HepG2 (cell line): ENCODE measurements around the gene PTPRD.

Experiments
- IKZF1 ChIP-seq: fragments of 450-650 bp; IDR thresholded peaks from 2 replicates; pipeline ENCODE4 v1.7.1; 2016
- POLR2A ChIP-seq, 2 experiments: IDR thresholded peaks; 2 replicates each; pipeline ENCODE4 v1.6.1; 2011; ENCODE audit warnings: low read depth in 2 of 2, low read length in 2 of 2, mild to moderate bottlenecking in 1 of 2, moderate library complexity in 1 of 2; ENCODE audit not compliant: insufficient read depth in 1 of 2
- RAD21 ChIP-seq: fragments of 450-650 bp; formaldehyde crosslinking; IDR thresholded peaks from 2 replicates; pipeline ENCODE4 v1.5.0; 2020; ENCODE audit warnings: mild to moderate bottlenecking
- RBM39 ChIP-seq: fragments of 200-400 bp; formaldehyde crosslinking; IDR thresholded peaks from one replicate; pipeline ENCODE4 v1.6.1; 2018; ENCODE audit warnings: antibody characterized with exemption, mild to moderate bottlenecking, low read depth, low read length; ENCODE audit not compliant: poor library complexity, severe bottlenecking
- SMAD3 ChIP-seq: sonication (generic); formaldehyde crosslinking; IDR thresholded peaks from 2 replicates; pipeline ENCODE4 v1.4.0; 2020; ENCODE audit warnings: missing genetic modification reagents
- ZFP1 ChIP-seq: IDR thresholded peaks from 2 replicates; pipeline ENCODE4 v1.6.1; 2016
- ZFP36 ChIP-seq: fragments of 150-350 bp; IDR thresholded peaks from 2 replicates; pipeline ENCODE4 v1.6.1; 2018; ENCODE audit warnings: borderline replicate concordance, low read length, low read depth; ENCODE audit not compliant: partially characterized antibody
- ZFP41 ChIP-seq: sonication (generic); formaldehyde crosslinking; IDR thresholded peaks from 2 replicates; pipeline ENCODE4 v1.4.0; 2020; ENCODE audit warnings: mild to moderate bottlenecking, missing genetic modification reagents, borderline replicate concordance
- ZNF749 ChIP-seq: sonication (generic); formaldehyde crosslinking; IDR thresholded peaks from 2 replicates; pipeline ENCODE4 v1.8.0; 2022; ENCODE audit warnings: mild to moderate bottlenecking, missing genetic modification reagents, moderate library complexity, borderline replicate concordance
- TF ChIP-seq, protein P1 (sequence below): sonication (generic); formaldehyde crosslinking; IDR thresholded peaks from 2 replicates; pipeline ENCODE4 v1.5.0; 2020; ENCODE audit warnings: mild to moderate bottlenecking, missing genetic modification reagents, moderate library complexity
- TF ChIP-seq, protein P2 (sequence below): sonication (generic); formaldehyde crosslinking; IDR thresholded peaks from 2 replicates; pipeline ENCODE4 v1.5.1; 2020; ENCODE audit warnings: missing genetic modification reagents, mild to moderate bottlenecking, borderline replicate concordance

- TF ChIP-seq ZNF749 (CRISPR knock-in tag) (no peak), RAD21 (CRISPR knock-in tag) (no peak), SMAD3 (CRISPR knock-in tag) (no peak), POLR2A (IDR thresholded peaks at IDR 0.05; ENCODE audit: insufficient read depth in 1 of 2, low read depth in 2 of 2, low read length in 2 of 2) (no peak), ZFP1 (CRISPR knock-in tag) (no peak), RBM39 (no peak), IKZF1 (no peak), ZFP41 (CRISPR knock-in tag) (no peak), ZFP36 (no peak)
- TF ChIP-seq, protein P1, sequence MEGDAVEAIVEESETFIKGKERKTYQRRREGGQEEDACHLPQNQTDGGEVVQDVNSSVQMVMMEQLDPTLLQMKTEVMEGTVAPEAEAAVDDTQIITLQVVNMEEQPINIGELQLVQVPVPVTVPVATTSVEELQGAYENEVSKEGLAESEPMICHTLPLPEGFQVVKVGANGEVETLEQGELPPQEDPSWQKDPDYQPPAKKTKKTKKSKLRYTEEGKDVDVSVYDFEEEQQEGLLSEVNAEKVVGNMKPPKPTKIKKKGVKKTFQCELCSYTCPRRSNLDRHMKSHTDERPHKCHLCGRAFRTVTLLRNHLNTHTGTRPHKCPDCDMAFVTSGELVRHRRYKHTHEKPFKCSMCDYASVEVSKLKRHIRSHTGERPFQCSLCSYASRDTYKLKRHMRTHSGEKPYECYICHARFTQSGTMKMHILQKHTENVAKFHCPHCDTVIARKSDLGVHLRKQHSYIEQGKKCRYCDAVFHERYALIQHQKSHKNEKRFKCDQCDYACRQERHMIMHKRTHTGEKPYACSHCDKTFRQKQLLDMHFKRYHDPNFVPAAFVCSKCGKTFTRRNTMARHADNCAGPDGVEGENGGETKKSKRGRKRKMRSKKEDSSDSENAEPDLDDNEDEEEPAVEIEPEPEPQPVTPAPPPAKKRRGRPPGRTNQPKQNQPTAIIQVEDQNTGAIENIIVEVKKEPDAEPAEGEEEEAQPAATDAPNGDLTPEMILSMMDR (CRISPR knock-in tag) = no peak
- TF ChIP-seq, protein P2, sequence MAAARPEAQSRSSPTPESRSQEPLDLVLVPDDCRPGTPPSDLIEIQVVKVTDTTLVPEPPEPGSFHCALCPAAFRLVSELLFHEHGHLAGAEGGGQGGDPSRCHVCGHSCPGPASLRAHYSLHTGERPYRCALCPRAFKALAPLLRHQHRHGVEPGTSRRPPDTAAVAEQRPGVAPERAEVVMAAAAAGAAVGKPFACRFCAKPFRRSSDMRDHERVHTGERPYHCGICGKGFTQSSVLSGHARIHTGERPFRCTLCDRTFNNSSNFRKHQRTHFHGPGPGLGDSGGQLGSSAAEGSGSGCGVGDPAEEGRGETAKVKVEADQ (CRISPR knock-in tag) = no peak
Measured at GRCh38 chr9:9917400-9917799, 695.4 kb downstream of the PTPRD start.
